SH-SY5Y (cell line): ENCODE data around the gene OR8J1.

ENCODE experiments used
- GATA2 ChIP-seq: IDR thresholded peaks from 2 replicates; pipeline ENCODE4 v1.6.1; 2011; ENCODE audit warnings: mild to moderate bottlenecking, low read depth, low read length
- GATA3 ChIP-seq: IDR thresholded peaks from 2 replicates; pipeline ENCODE4 v1.6.1; 2011; ENCODE audit warnings: low read depth, mild to moderate bottlenecking, low read length, moderate library complexity

GRCh38 chr11:56331861-56332491 lies 22.1 kb upstream of the OR8J1 start:
- TF ChIP-seq GATA2 (no peak), GATA3 (no peak)
